Kasumi-1 (cell line): ENCODE data around the gene INAFM2.
A peak's percentile ranks its signal among the peaks of the same experiment; 100 is the strongest.

Source experiments
- DNase-seq, 2 experiments: peaks; one replicate each; lab custom pipeline; 2025; lab: John Stamatoyannopoulos, UW

INAFM2 gene

DNA sequence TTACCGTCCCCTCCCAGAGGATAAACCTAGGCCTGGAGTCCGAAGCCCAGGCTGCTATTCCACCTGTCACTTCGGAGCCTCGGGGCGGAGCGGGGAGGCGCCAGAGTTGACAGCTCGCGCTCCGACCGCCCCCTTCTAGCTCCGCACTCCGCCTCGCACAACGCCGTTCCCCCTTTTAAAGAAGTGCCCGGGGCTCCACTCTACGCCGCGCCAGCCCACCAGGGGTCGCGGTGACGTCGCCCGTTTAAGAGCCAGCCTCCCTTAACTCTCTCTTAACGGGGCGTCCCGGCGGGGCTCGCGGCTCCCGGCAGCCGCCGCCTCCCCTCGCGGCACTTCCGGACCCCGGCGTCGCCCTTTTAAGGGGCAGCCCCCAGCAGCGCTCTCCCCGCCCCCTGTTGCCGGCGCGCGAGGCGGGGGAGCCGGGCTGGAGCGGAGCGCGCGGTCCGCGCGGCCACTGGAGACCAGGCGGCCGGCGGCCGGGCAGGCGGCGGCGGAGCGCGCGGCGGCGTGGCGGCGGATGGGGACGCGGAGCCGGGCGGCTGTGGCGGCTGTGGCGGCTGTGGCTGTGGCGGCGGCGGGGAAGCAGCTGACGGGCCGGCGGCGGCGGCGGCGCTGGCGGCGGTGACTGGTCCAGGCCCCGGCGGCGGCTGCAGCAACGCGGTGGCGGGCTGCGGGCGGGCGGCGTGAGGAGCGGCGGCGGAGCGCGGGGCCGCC, at the start of gene INAFM2:
Gene INAFM2, plus strand, starts transcription at position 454 of the 714 bp plus-strand sequence. CDS start 364 bp downstream, outside the sequence.
- peak; percentile 84 to 90 for DNase-seq

- peak; percentile 41 to 53 for DNase-seq
Observed at GRCh38 chr15:40274350-40275274, 48.9 kb upstream of the INAFM2 start.

DNA sequence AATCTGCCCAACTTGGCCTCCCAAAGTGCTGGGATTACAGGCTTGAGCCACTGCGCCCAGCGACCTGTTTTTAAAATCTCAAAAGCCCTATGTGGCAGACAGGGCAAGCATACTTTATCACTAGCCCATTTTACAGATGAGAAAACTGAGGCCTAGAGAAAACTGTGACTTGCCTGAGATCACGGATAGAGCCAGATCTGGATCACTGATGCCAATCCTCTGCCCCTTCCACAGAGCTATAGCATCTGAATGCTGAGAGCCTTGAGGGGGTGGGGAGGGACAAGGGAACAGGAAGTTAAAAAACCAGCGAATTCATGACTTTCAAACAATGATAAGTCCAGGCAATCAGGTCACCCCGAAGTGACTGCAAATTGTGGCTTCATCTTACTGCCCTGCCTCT, 48.0 kb upstream of the INAFM2 start:
- DNase-seq, result no peak

DNA sequence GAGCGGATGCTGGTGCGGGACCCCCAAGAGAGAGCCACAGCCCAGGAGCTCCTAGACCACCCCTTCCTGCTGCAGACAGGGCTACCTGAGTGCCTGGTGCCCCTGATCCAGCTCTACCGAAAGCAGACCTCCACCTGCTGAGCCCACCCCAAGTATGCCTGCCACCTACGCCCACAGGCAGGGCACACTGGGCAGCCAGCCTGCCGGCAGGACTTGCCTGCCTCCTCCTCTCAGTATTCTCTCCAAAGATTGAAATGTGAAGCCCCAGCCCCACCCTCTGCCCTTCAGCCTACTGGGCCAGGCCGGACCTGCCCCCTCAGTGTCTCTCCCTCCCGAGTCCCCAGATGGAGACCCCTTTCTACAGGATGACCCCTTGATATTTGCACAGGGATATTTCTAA, 47.5 kb upstream of the INAFM2 start:
- DNase-seq, result no peak

DNA sequence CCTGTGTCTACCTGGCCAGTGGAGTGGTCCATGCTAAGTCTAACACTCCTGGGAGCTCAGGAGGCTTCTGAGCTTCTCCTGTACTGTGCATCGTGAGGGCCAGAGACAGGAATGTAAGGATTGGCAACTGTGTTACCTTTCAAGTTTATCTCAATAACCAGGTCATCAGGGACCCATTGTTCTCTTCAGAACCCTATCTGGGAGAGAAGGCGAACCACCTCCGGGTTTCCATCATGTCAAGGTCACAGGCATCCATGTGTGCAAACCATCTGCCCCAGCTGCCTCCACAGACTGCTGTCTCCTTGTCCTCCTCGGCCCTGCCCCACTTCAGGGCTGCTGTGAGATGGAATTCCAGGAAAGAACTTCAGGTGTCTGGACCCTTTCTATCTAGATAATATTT, 46.6 kb upstream of the INAFM2 start:
- no peak for DNase-seq

- no peak for DNase-seq
Observed at GRCh38 chr15:40277471-40277870, 46.0 kb upstream of the INAFM2 start.

DNA sequence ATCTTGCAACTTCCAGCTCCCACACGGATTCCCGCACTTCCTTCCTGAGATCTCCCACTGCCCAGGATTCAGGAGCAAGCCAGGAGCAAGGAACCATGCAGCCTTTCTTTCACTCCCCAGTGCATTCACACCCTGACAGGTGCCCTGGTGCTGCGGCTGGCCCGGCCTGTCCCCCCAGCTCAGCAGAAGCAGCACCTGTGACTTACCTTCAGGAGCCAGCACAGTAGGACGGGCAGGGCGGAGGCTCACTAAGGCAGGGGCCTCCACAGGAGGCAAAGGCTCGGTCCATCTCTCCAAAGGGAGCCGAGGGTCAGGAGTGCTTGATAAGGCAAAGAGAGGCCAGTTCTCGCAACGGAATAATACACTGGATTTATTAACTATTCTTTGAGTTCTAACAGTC, 45.5 kb upstream of the INAFM2 start:
- no peak for DNase-seq

DNA sequence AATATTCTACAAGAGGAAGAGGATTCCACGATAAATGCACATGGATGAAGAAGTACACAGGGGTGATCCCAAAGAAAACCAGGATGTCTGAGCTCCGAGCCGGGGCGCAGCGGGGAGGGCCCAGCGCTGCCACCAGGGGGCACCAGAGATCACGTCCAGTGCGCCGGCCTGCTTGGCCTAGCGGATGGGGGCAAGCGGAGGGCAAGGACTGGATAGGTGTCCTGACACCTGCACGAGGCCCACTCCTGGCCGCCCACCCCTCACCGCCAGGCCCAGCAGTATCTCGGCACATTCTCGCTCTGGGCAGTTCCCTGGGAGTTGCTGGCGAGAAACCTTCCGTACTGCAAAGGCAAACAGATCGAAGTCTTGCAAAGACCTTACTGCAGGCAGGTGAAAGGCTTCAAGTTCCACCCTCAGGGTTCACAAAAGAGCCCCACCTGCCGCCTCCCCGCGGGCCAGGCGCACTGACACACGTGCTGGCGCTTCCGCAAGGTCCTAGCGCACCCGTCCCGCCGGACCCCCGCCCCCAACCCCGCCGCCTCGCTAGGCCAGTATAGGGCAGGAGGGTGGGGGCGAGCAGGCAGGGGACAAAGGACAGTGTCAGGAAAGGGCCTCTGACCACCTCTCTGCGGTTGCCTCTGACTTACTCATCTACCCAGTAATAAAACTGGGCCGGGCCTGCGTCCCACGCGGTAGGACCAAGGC, 43.9 kb upstream of the INAFM2 start:
- DNase-seq, result peak in 1 of 2 experiments; percentile 20

DNA sequence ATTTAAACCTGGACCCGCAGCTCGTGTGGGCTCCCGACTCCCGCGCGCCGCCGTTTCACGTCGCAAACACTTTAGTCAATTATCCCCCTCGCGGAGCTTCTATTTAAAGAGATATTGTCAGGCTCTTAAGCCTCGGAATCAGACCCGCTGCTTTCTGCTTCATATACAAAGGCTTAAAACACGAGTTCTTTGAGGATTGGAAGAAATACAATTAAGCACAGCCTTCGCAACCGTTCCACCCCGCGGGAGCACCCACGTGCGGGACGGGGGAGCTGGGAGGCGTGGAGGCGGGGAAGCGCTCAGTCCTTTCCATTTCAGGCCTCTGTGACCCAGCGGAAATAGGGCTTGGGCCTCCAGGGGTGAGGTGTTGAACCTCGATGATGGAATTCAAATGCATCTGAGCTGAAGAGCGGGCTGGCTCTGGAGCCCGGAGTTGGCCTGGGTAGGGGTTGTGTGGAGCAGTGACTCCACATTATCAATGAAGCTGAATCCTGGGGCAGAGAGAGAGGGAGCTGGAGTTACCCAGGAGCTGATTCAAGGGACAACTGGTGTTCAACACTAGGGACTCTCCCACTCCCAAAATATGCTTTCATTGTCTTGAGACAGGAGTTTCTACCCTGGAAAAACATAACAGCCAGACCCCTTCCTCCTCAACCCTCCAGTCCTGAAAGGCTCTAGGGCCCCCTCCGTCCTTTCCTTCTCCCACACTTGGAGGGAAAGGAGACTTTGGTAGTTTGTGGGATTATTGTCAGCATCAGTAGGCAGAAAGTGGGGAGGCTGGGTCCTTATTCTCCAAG, 43.0 kb upstream of the INAFM2 start:
- no peak for DNase-seq

DNA sequence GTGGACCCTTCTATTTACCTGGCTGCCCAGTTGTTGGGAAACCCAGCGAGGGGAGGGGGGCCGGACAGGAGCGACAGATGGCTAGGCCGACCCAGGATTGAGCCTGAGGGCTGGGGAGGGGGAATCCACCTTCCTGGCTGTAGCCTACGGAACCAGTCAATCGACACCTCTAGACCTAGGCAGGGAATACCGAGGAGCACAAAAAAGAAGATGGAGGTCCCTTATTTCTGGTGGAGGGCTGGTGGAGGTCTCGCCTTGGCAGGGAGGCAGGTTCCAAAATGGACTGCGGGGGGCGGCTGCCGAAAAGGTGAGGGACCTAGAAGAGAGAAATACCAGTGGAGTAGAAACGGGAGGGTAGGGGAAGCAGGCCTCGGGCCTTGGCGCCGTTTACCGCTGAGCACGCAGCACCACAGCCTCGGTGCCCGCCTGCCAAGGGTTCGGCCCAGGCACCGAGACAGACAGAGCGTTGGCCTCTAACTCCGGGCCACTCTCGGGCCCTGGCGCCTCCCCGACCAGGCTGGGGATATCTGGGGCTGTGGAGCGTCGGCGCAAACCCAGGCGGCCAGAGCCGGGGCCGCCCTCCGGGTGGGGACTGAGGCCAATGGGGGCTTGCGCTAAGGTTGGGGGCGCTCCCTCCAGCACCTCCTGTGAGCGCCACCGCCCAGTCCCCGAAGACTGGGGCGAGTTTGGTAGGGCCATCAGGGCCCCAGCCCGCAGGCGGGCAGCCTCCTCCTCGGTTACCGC, 42.3 kb upstream of the INAFM2 start:
- no peak for DNase-seq

- no peak for DNase-seq
Observed at GRCh38 chr15:40281801-40282146, 41.7 kb upstream of the INAFM2 start.

DNA sequence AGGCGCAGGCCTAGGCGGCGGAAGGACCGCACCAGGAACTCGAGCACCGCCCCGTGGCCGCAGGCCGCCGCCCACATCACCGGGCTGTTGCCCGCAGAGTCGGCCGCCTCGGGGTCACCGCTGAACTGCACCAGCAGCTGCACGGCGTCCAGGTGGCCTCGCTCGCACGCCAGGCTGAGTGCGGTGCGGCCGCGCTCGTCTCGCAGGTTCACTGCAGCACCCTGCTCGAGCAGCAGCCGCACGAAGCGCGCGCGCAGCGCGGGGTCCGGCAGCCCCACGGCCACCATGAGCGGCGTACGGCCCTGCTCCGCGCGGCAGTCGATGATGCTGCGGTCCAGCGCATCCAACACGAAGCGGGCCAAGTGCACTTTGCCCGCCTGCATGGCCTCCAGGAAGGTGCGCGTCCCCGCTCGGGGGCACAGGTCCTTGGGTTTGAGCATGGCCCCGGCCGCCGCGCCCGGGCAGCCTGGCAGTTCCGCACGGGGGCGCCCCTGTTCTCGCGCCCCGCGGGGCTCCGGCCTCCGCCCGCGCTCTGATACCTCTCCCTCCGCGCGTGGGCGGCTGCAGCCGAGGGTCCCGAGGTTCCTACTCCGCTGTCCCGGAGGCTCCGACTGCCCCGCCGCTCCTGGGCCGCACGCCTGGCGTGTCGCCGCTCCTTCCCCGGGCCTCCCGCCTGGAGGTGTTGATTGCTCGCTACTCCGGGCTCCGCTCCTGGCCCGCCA, 41.2 kb upstream of the INAFM2 start:
- DNase-seq, result peak; percentile 19 to 26

DNA sequence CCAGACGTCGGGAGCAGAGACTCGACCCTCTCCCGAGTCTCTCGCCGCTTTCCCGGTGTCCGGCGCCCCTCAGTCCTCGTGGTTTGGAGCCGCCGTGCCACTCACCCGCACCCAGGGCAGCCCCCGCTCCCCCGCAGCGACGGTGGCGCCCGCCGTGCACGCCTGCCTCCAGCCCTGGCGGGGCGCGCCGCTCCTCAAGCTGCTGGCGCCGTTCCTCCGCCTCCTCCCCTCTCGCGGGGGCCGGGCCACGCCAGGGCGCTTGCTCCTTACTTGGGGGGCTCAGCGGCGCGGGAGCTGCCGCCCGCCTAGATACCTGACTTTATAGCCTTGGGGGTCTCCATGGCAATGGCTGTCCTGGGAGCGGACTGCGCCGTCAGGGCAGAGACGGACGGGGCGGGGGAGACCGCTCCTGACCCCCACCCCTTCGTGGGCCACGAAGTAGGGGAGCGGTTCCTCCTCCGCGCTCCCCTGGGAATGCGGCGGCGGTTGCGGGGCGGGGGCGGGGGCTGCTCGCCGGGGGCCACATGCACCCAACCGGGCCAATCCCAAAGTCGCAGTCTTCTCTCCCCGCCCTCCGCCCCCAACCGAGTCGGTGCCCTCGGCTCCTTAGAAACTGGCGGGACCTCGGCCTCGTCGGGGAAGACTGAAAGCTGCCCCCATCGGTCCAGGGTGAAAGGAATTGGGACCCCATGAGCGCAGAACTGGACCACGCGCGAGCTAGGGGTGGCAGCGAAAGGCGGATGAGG, 40.5 kb upstream of the INAFM2 start, which contains the start of gene ANKRD63:
Gene ANKRD63, minus strand, starts transcription at position 196 of the 746 bp plus-strand sequence. CDS start 478 bp downstream, outside the sequence.
- DNase-seq, result peak in 1 of 2 experiments; percentile 16

GRCh38 chr15:40283615-40284300, 39.7 kb upstream of the INAFM2 start:
- no peak for DNase-seq

DNA sequence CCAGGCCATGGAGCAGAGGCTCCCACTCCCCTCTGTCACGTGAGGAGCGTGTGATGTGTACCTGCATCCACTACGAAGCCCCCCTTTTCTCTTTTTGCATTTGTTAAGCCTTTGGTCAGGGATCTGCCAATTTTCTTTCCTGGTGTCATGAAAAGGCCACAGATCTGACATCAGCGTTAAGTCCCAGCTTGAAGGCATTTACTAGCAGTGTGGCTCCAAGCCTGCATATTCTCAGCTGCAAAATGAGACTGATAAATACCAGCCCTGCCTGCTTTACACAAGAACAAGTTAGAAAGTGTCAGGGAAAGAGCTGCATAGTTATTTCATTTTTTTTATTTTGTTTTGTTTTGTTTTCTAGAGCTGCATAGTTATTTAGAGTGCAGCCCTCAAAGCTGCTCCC, 38.3 kb upstream of the INAFM2 start:
- no peak for DNase-seq

DNA sequence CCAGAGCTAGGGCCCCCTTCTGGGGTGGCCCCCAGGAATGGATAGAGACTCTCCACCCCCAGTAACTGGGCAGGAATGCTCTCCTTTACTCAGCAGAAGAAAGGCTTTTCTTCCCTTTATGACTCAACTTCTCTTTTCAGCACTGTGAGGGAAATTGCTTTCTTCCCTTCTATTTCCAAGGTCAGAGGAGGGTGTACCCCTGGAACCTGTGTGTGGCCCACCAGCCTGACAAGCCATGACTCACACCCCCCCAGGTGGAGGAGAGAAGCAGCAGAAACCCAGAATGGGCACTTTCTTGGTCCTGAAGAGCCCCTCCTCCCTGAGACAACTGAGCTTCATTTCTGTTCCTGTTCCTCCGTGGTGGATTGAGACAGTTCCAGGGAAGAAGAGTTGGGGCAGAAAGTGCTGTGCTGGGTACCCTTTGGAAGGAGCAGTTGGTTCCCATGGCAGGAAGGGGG, 37.9 kb upstream of the INAFM2 start:
- DNase-seq, result no peak

DNA sequence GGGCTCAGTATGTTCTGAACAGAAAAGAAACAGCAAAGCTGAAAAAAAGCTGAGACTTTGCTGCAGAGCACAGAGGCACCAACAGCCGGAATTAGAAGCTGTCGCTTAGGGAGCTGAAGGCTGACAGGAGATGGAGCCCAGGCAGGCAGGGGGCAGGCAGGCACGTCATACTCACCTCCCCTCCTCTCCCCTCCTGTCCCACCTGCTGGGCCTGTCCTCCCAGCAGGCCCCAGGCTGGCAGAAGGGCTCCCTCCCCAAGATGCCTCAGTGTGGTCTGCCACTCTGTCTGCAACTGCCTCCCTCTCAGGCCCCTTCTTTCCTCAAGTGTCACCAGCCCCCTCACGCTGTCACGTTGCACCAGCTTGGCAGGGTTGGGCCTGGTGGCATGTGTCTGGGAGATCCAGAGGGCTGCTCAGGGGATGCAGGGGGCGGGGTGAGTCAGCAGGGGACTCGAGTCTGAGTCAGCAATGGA, 37.4 kb upstream of the INAFM2 start:
- no peak for DNase-seq

DNA sequence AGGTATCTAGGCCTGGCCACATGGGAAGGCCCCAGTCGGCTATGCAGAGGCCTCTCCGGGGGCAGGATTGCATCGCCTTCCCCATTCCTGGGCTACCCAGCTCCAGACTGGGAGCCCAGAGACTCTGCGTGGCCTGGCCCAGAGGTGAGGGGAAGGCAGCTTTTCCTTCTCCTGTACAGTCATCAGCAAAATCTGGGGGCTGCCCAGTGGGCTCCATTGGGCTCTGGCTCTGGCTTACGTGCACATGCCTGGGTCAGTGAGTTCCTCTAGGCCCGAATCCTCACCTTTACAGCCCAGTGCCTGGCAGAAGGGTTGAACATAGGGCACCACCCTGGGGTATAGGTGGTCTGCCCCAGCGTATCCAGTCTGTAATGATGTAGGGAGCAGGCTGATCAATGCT, 36.7 kb upstream of the INAFM2 start:
- DNase-seq, result no peak

GRCh38 chr15:40287505-40287904, 36.0 kb upstream of the INAFM2 start:
- DNase-seq, result no peak
